ENCODE results near the gene FRYL.

DNA sequence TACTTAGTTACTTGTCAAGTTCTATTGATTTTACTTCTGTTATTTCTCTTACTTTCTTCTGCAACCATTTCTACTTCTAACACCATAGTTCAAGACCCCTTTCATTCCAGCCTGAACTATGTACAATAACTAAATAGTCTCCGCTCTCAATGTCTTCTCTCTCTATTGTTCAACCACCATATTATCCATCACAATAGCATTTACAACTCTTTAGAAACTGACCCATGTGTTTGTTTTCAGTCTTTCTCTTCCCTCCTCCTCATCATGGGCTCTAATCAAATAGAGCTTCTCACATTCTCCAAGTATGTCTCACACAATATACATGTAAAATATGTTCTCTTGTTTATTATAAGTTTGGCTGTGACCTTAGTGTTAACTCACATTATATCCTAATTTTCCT, 146.4 kb downstream of the FRYL start:
- TF ChIP-seq, protein P1, sequence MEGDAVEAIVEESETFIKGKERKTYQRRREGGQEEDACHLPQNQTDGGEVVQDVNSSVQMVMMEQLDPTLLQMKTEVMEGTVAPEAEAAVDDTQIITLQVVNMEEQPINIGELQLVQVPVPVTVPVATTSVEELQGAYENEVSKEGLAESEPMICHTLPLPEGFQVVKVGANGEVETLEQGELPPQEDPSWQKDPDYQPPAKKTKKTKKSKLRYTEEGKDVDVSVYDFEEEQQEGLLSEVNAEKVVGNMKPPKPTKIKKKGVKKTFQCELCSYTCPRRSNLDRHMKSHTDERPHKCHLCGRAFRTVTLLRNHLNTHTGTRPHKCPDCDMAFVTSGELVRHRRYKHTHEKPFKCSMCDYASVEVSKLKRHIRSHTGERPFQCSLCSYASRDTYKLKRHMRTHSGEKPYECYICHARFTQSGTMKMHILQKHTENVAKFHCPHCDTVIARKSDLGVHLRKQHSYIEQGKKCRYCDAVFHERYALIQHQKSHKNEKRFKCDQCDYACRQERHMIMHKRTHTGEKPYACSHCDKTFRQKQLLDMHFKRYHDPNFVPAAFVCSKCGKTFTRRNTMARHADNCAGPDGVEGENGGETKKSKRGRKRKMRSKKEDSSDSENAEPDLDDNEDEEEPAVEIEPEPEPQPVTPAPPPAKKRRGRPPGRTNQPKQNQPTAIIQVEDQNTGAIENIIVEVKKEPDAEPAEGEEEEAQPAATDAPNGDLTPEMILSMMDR (IDR thresholded peaks at IDR 0.05 in 4 of 5, conservative IDR thresholded peaks at IDR 0.05 in 1 of 5) = no peak
- no peak for TF ChIP-seq POLR2A (IDR thresholded peaks at IDR 0.05)
